ENCODE results near the gene CRKL.
"Not testable (repeated sequence)": the region's sequence is repeated elsewhere in the genome, so short reads cannot be mapped to it uniquely, and the experiment has no call there.

CRKL gene

DNA sequence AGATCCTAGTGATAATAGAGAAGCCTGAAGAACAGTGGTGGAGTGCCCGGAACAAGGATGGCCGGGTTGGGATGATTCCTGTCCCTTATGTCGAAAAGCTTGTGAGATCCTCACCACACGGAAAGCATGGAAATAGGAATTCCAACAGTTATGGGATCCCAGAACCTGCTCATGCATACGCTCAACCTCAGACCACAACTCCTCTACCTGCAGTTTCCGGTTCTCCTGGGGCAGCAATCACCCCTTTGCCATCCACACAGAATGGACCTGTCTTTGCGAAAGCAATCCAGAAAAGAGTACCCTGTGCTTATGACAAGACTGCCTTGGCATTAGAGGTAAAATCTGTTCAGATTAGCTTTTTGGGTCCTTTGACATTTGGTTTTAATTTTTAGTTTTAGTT, 16.7 kb downstream of the CRKL start:
- DNase-seq (ENCODE audit: low read depth in 3 of 3): no peak

DNA sequence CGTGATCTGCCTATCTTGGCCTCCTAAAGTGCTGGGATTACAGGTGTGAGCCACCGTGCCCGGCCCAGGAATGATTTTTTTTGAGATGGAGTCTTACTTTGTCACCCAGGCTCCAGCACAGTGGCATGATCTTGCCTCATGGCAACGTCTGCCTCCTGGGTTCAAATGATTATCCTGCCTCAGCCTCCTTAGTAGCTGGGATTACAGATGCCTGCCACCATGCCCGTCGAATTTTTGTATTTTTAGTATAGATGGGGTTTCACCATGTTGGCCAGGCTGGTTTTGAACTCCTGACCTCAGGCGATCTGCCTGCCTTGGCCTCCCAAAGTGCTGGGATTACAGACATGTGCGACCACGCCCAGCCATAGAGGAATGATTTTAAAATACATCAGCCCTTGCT, 17.8 kb downstream of the CRKL start:
- not testable (repeated sequence) for DNase-seq (ENCODE audit: low read depth in 3 of 3)

GRCh38 chr22:20935780-20936539, 18.8 kb downstream of the CRKL start:
- DNase-seq (ENCODE audit: low read depth in 3 of 3): not testable (repeated sequence)

GRCh38 chr22:20937031-20937793, 20.0 kb downstream of the CRKL start:
- no peak for DNase-seq (ENCODE audit: low read depth in 3 of 3)

DNA sequence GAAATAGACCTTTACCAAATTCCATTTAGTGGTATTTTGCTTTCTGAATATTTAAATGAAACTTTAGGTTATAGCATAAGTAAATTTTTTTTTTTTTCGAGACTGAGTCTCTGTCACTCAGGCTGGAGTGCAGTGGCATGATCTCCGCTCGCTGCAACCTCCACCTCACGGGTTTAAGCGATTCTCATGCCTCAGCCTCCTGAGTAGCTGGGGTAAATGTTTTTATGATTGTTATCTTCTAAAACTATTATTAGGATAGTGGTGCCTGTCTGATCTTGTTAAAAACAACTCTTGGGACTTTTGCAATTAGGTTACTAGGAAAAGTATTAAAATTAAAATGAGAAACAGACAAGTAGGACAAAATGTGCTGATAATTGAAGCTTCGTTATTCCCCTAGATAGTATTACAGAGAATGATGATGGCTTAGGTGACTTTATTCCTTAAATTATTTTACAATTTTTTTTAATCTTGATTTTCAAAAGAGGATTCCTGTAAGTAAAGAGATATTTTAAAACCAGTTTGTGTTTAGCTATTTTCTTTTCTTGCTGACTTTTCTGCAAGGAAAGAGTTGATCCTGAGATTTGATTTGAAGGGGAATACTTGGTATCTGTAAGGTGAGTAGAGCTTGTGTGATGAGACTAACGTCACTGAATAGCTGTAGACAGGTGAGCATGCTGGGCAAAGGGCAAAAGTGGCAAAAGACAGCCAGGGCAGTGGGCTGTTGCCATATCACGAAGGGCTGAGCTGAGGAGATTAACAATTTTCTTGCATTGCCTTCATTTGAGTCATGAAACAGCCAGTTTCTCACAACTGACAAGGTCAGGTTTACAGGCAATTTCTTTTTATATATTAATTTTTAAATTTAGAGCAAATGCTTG, 20.8 kb downstream of the CRKL start:
- no peak for DNase-seq (ENCODE audit: low read depth in 3 of 3)

DNA sequence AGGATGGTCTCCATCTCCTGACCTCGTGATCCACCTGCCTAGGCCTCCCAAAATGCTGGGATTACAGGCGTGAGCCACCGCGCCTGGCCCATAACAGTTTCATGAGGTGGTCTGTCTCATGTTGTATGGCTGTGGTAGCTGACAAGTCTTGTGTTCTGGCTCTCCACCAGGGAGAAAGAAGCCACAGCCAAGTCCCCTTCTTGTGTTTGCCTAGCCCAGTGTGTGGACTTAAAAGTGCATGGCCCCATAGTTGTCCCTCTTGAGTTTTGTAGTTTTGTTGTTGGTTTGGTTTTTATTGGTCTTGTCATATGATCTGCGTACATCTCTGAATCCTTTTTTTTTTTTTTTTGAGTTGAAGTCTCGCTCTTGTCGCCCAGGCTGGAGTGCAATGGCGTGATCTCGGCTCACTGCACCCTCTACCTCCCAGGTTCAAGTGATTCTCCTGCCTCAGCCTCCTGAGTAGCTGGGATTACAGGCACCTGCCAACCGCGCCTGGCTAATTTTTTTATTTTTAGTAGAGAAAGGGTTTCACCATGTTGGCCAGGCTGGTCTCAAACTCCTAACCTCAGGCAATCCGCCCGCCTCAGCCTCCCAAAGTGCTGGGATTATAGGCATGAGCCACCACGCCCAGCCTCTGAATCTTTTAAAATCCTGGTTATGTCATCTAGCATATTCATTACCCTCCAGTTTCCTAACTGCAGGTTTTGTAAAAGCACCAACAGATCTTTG, 22.4 kb downstream of the CRKL start:
- DNase-seq (ENCODE audit: low read depth in 3 of 3): not testable (repeated sequence)

- DNase-seq (ENCODE audit: low read depth in 3 of 3): no peak
Observed at GRCh38 chr22:20940186-20940651, 23.0 kb downstream of the CRKL start.

DNA sequence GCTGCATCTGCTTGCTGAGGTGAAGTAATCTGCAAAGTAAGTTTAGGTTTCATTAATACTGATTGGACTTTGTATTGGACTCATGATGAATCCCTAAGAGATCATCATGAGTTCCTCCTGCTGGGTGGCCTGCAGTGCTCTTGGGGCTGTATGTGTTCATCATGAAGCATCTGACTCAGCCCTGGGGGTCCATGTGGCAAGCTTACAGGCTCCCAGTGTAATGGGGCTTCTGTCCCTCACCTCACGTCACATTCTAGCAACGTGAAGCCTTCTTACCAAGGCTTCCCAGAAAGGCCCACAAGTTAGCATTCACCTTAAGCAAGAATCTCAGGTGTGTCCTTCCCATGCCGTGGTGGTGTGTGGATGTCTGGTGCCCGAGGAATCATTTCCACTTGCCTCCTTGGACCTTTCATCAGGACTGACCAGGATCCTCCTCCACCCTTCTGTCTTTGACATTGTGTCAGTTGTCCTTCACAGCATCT, 23.7 kb downstream of the CRKL start:
- DNase-seq (ENCODE audit: low read depth in 3 of 3): no peak

GRCh38 chr22:20942203-20942902, 25.1 kb downstream of the CRKL start:
- DNase-seq (ENCODE audit: low read depth in 3 of 3): not testable (repeated sequence)

DNA sequence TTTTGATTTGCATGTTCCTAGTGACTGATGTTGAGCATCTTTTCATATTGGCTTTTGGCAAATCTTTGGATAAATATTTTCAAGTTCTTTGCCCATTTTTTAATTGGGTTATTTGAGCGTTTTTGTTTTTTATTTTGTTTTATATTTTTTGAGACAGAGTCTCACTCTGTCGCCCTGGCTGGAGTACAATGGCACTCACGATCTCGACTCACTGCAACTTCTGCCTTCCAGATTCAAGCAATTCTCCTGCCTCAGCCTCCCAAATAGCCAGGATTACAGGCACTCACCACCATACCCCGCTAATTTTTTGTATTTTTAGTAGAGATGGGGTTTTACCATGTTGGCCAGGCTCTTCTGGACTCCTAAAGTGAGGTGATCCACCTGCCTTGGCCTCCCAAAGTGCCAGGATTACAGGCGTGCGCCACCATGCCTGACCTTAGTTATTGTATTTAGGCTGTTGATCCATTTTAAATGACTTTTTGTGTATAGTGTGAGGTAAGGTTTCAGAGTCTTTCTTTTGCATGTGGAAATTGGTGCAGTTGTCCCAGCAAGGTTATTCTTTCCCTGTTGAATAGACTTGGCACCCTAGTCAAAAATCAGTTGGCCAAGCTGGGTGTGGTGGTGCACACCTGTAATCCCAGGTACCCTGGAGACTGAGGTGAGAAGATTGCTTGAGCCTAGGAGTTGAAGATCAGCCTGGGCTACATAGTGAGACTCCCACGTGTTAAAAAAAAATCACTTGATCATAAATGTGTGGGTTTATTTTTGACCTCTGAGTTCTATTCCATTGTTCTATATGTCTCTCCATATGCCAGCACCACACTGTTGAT, 26.1 kb downstream of the CRKL start:
- no peak for DNase-seq (ENCODE audit: low read depth in 3 of 3)

GRCh38 chr22:20944042-20944441, 26.8 kb downstream of the CRKL start:
- DNase-seq (ENCODE audit: low read depth in 3 of 3): no peak

- DNase-seq (ENCODE audit: low read depth in 3 of 3): no peak
Observed at GRCh38 chr22:20945578-20945934, 28.3 kb downstream of the CRKL start.

DNA sequence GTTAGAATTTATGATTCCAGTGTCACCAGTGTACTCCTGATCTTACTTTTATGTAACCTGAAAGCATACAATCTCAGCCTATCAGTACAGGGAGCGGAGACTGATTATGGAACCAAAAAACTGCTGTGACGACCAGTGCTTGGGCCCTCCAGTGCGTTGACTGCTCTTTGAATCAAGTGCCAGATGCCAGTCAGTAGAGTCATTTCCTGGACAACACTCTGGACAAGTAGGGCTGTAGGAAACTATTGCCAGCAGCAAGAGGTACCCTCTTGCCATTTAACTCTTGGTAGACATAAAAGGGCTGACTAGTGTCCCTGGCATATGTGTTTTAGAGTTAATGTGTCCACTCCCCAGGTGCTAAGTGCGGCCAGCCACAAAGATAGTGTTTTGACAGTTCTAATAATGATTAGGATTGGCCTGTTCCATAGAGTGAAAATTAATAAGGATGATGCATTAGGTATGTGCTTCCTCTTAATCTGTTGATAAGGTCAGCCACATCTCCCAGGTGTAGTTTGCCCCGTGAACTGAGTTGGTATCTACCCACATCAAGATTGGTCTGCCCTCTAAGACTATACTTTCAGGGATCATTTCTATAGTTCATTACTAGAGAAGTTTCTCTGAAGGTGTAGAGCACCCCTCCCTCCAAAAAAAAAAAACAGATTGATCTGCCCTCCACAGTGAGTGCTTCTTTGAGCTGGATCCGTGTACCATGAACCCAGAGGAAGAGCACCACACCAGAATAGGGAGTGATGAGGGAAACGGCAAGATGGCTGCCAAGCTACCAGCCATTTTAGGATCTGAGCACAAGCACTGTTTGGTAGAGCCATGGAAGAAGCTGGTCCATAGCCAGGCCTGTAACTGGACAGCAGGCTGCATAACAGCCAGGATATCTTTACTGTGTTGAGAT, 29.1 kb downstream of the CRKL start:
- DNase-seq (ENCODE audit: low read depth in 3 of 3): no peak

DNA sequence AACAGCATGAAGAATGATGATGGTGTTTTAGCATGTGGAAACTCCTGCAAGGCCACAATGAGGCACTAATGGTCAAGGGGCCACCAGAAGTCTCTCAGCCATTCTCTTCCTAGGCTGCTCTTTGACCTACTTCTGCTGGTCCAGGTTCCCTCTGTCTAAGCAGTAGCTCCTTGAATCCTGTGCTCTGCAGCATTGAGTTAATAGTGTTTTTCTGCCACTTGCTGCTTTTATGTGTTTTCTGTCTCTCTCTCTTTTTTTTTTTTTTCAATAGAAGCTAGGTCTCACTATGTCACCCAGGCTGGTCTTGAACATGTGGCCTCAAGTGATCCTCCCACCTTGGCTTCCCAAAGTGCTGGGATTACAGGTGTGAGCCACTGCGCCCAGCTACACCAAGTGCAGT, 29.8 kb downstream of the CRKL start:
- no peak for DNase-seq (ENCODE audit: low read depth in 3 of 3)

DNA sequence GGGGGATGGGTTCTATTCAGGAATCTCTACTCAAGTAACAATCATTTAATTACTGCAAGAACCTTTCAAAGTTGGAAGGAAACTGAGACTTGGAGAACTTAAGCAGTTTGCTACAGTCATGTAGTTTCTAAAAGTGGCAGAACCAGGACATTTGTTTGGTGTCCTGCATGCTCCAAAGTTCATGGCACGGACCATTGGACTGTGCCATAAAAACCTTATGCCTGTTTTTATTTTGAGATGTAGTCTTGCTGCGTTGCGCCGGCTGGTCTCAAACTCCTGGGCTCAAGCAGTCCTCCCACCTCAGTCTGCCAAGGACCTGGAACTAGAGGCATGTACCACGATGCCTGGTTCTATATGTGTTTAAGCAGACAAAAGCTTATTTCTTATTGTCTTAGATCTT, 31.2 kb downstream of the CRKL start:
- DNase-seq (ENCODE audit: low read depth in 3 of 3): no peak

- no peak for DNase-seq (ENCODE audit: low read depth in 3 of 3)
Observed at GRCh38 chr22:20948989-20949388, 31.8 kb downstream of the CRKL start.

- no peak for DNase-seq (ENCODE audit: low read depth in 3 of 3)
Observed at GRCh38 chr22:20949698-20950183, 32.5 kb downstream of the CRKL start.

- no peak for DNase-seq (ENCODE audit: low read depth in 3 of 3)
Observed at GRCh38 chr22:20951151-20951931, 34.1 kb downstream of the CRKL start.

Measured in stimulated activated CD4-positive, alpha-beta T cell treated with anti-CD3 and anti-CD28 coated beads, TNF-alpha, amount 100 ng/mL, for 24 hours (primary cell).